ENCODE measurements around the gene CNP.

The CNP gene

GRCh38 chr17:41970901-41971331 is 4.3 kb downstream of the CNP start:
- Histone ChIP-seq H3K4me1 (ENCODE audit: control insufficient read depth, insufficient read depth, low read length) (peaks cover 7% of the 10 kb centered on the region), H3K9ac (ENCODE audit: low read length) (no peak overlapping the region), H3K36me3 (ENCODE audit: control insufficient read depth, insufficient read depth, low read length) (peaks cover 36% of the 10 kb centered on the region), H3K27me3 (ENCODE audit: control insufficient read depth, insufficient read depth, low read length) (no peaks in the 10 kb centered on the region), H3K4me3 (ENCODE audit: low read length) (no peak overlapping the region), H3K27ac (ENCODE audit: low read depth, low read length) (no peak overlapping the region)

GRCh38 chr17:41971721-41972523 is 5.3 kb downstream of the CNP start:
- Histone ChIP-seq H3K4me1 (ENCODE audit: control insufficient read depth, insufficient read depth, low read length) (peaks cover 7% of the 10 kb centered on the region), H3K36me3 (ENCODE audit: control insufficient read depth, insufficient read depth, low read length) (peaks cover 45% of the 10 kb centered on the region), H3K27me3 (ENCODE audit: control insufficient read depth, insufficient read depth, low read length) (no peaks in the 10 kb centered on the region), H3K27ac (ENCODE audit: low read depth, low read length) (no peak overlapping the region), H3K4me3 (ENCODE audit: low read length) (no peak overlapping the region), H3K9ac (ENCODE audit: low read length) (no peak overlapping the region)

GRCh38 chr17:41972571-41973407 is 6.2 kb downstream of the CNP start:
- Histone ChIP-seq H3K27me3 (ENCODE audit: control insufficient read depth, insufficient read depth, low read length) (no peaks in the 10 kb centered on the region), H3K4me1 (ENCODE audit: control insufficient read depth, insufficient read depth, low read length) (peaks cover 4% of the 10 kb centered on the region), H3K27ac (ENCODE audit: low read depth, low read length) (peak overlapping the region; percentile 52), H3K9ac (ENCODE audit: low read length) (no peak overlapping the region), H3K36me3 (ENCODE audit: control insufficient read depth, insufficient read depth, low read length) (peaks cover 54% of the 10 kb centered on the region), H3K4me3 (ENCODE audit: low read length) (no peak overlapping the region)

- Histone ChIP-seq H3K36me3 (ENCODE audit: control insufficient read depth, insufficient read depth, low read length) (peaks cover 57% of the 10 kb centered on the region), H3K4me3 (ENCODE audit: low read length) (no peak overlapping the region), H3K27ac (ENCODE audit: low read depth, low read length) (peak overlapping the region; percentile 52), H3K27me3 (ENCODE audit: control insufficient read depth, insufficient read depth, low read length) (no peaks in the 10 kb centered on the region), H3K4me1 (ENCODE audit: control insufficient read depth, insufficient read depth, low read length) (peaks cover 4% of the 10 kb centered on the region), H3K9ac (ENCODE audit: low read length) (no peak overlapping the region)
These were observed 6.8 kb downstream of the CNP start for GRCh38 chr17:41973408-41973811.

GRCh38 chr17:41974031-41974430 is 7.4 kb downstream of the CNP start:
- H3K27ac ChIP-seq (ENCODE audit: low read depth, low read length): no peak overlapping the region
- H3K9ac ChIP-seq (ENCODE audit: low read length): no peak overlapping the region
- H3K4me1 ChIP-seq (ENCODE audit: control insufficient read depth, insufficient read depth, low read length): peaks cover 4% of the 10 kb centered on the region
- H3K27me3 ChIP-seq (ENCODE audit: control insufficient read depth, insufficient read depth, low read length): no peaks in the 10 kb centered on the region
- peaks cover 52% of the 10 kb centered on the region for H3K36me3 ChIP-seq (ENCODE audit: control insufficient read depth, insufficient read depth, low read length)
- no peak overlapping the region for H3K4me3 ChIP-seq (ENCODE audit: low read length)

- Histone ChIP-seq H3K4me3 (ENCODE audit: low read length) (no peak overlapping the region), H3K9ac (ENCODE audit: low read length) (no peak overlapping the region), H3K4me1 (ENCODE audit: control insufficient read depth, insufficient read depth, low read length) (peaks cover 4% of the 10 kb centered on the region), H3K27me3 (ENCODE audit: control insufficient read depth, insufficient read depth, low read length) (no peaks in the 10 kb centered on the region), H3K27ac (ENCODE audit: low read depth, low read length) (no peak overlapping the region), H3K36me3 (ENCODE audit: control insufficient read depth, insufficient read depth, low read length) (peaks cover 52% of the 10 kb centered on the region)
These were observed 8.1 kb downstream of the CNP start for GRCh38 chr17:41974658-41975057.

- Histone ChIP-seq H3K27ac (ENCODE audit: low read depth, low read length) (no peak overlapping the region), H3K27me3 (ENCODE audit: control insufficient read depth, insufficient read depth, low read length) (no peaks in the 10 kb centered on the region), H3K4me3 (ENCODE audit: low read length) (no peak overlapping the region), H3K36me3 (ENCODE audit: control insufficient read depth, insufficient read depth, low read length) (peaks cover 55% of the 10 kb centered on the region), H3K4me1 (ENCODE audit: control insufficient read depth, insufficient read depth, low read length) (peaks cover 4% of the 10 kb centered on the region), H3K9ac (ENCODE audit: low read length) (no peak overlapping the region)
These were observed 8.8 kb downstream of the CNP start for GRCh38 chr17:41975099-41976083.

GRCh38 chr17:41976142-41976768 is 9.7 kb downstream of the CNP start:
- Histone ChIP-seq H3K4me3 (ENCODE audit: low read length) (no peak overlapping the region), H3K27ac (ENCODE audit: low read depth, low read length) (peak overlapping the region; percentile 33), H3K9ac (ENCODE audit: low read length) (no peak overlapping the region), H3K36me3 (ENCODE audit: control insufficient read depth, insufficient read depth, low read length) (peaks cover 59% of the 10 kb centered on the region), H3K27me3 (ENCODE audit: control insufficient read depth, insufficient read depth, low read length) (no peaks in the 10 kb centered on the region), H3K4me1 (ENCODE audit: control insufficient read depth, insufficient read depth, low read length) (peaks cover 4% of the 10 kb centered on the region)

- Histone ChIP-seq H3K9ac (ENCODE audit: low read length) (no peak overlapping the region), H3K36me3 (ENCODE audit: control insufficient read depth, insufficient read depth, low read length) (peaks cover 58% of the 10 kb centered on the region), H3K4me1 (ENCODE audit: control insufficient read depth, insufficient read depth, low read length) (no peaks in the 10 kb centered on the region), H3K4me3 (ENCODE audit: low read length) (no peak overlapping the region), H3K27me3 (ENCODE audit: control insufficient read depth, insufficient read depth, low read length) (no peaks in the 10 kb centered on the region), H3K27ac (ENCODE audit: low read depth, low read length) (no peak overlapping the region)
These were observed 11.4 kb downstream of the CNP start for GRCh38 chr17:41977991-41978390.

- no peak overlapping the region for H3K27ac ChIP-seq (ENCODE audit: low read depth, low read length)
These were observed 15.6 kb downstream of the CNP start for GRCh38 chr17:41982026-41982760.

GRCh38 chr17:41984454-41984853 is 17.9 kb downstream of the CNP start:
- H3K27me3 ChIP-seq (ENCODE audit: control insufficient read depth, insufficient read depth, low read length): no peaks in the 10 kb centered on the region

More at GRCh38 chr17:41982026-41982760, 15.6 kb downstream of the CNP start:
- H3K27me3 ChIP-seq (ENCODE audit: control insufficient read depth, insufficient read depth, low read length): no peaks in the 10 kb centered on the region
- H3K36me3 ChIP-seq (ENCODE audit: control insufficient read depth, insufficient read depth, low read length): peaks cover 49% of the 10 kb centered on the region
- H3K4me1 ChIP-seq (ENCODE audit: control insufficient read depth, insufficient read depth, low read length): no peaks in the 10 kb centered on the region
- H3K4me3 ChIP-seq (ENCODE audit: low read length): no peak overlapping the region
- H3K9ac ChIP-seq (ENCODE audit: low read length): no peak overlapping the region

More at GRCh38 chr17:41984454-41984853, 17.9 kb downstream of the CNP start:
- Histone ChIP-seq H3K9ac (ENCODE audit: low read length) (no peak overlapping the region), H3K4me3 (ENCODE audit: low read length) (no peak overlapping the region), H3K4me1 (ENCODE audit: control insufficient read depth, insufficient read depth, low read length) (no peaks in the 10 kb centered on the region), H3K36me3 (ENCODE audit: control insufficient read depth, insufficient read depth, low read length) (peaks cover 57% of the 10 kb centered on the region), H3K27ac (ENCODE audit: low read depth, low read length) (no peak overlapping the region)

Data from rectal smooth muscle tissue (tissue), 1 donor.